DMS114 treated with DMSO at 0.1 percent for 48 hours (cell line): Measurements from ENCODE around the gene RPTOR.

ENCODE experiments used
- DNase-seq: peaks from one replicate; lab custom pipeline; 2025; ENCODE audit not compliant: unreplicated experiment; lab: John Stamatoyannopoulos, UW

RPTOR gene

GRCh38 chr17:80984749-80985148 is 440.1 kb downstream of the RPTOR start:
- no peak for DNase-seq

GRCh38 chr17:80986046-80986445 is 441.4 kb downstream of the RPTOR start:
- no peak for DNase-seq

GRCh38 chr17:80986816-80987475 is 442.3 kb downstream of the RPTOR start:
- no peak for DNase-seq

GRCh38 chr17:80987941-80988461 is 443.4 kb downstream of the RPTOR start:
- no peak for DNase-seq

- no peak for DNase-seq
Observed at GRCh38 chr17:80989586-80989913, 444.9 kb downstream of the RPTOR start.

- DNase-seq, result no peak
Observed at GRCh38 chr17:80990921-80991644, 446.4 kb downstream of the RPTOR start.

GRCh38 chr17:80991645-80992076 is 447.0 kb downstream of the RPTOR start, which contains the start of gene CHMP6:
TSS of gene CHMP6 (plus strand) at chr17:80991841. CDS start at chr17:80991919, 78 bp downstream.
- DNase-seq, result peak; percentile 27

- no peak for DNase-seq
Observed at GRCh38 chr17:80992077-80992947, 447.7 kb downstream of the RPTOR start.

GRCh38 chr17:80992948-80993624 is 448.4 kb downstream of the RPTOR start:
- DNase-seq, result no peak

- DNase-seq, result no peak
Observed at GRCh38 chr17:80995131-80995530, 450.5 kb downstream of the RPTOR start.

GRCh38 chr17:80996422-80997305 is 452.0 kb downstream of the RPTOR start:
- no peak for DNase-seq

GRCh38 chr17:80997424-80998117 is 452.9 kb downstream of the RPTOR start:
- DNase-seq, result no peak

GRCh38 chr17:80998118-80998747 is 453.6 kb downstream of the RPTOR start:
- no peak for DNase-seq

- DNase-seq, result no peak
Observed at GRCh38 chr17:80998748-80999535, 454.3 kb downstream of the RPTOR start.

GRCh38 chr17:80999536-81000333 is 455.1 kb downstream of the RPTOR start:
- DNase-seq, result no peak

GRCh38 chr17:81000334-81000630 is 455.6 kb downstream of the RPTOR start:
- no peak for DNase-seq

- DNase-seq, result no peak
Observed at GRCh38 chr17:81000631-81001357, 456.2 kb downstream of the RPTOR start.
